Activated CD8-positive, alpha-beta memory T cell treated with anti-CD3 and anti-CD28 coated beads, Interleukin-2, amount 50 U/mL, for 24 hours (primary cell): ENCODE data around the gene RNH1.

Experiments
- DNase-seq: peaks from one replicate; pipeline ENCODE4 v3.0.0-alpha.2; 2020; ENCODE audit errors: extremely low read depth

RNH1 gene

DNA sequence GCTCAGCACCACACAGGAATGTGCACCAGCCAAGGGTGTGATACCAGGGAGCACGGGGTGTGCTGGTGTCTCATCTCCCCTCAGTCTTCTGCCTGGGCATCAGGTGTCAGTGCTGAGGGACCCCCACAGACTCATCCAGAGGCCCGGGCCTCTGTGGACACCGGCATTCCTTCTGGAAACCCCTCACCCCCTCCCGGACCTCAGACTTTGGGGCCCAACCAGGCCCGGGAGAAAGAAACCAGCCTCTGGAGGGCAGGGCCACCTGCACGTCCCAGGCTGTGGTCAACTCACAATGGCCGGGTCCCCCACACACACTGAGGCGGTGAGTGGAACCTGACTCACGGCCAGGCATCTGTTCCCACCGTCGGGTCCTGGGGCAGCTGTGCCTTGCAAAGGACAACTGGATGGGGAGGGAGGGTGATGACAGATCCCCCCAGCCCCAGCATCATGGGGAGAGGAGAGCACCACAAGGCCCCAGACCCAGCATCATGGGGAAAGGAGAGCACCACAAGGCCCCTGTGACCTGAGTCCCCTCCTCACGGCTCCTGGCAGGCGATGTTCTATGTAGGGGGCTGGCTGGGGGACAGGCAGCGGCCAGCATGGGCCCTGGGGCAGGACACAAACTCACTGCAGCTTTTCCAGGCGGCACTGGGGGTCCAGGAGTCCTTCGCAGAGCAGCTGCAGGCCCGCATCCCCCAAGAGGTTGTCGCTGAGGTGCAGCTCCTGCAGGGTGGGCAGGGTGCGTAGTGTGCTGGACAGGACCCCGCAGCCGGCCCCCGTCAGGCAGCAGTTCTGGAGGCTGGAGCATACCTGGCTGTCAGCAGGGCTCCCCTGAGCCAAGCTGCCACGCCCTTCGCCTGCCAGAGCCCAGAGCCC is 7.6 kb downstream of the RNH1 start:
- no peak for DNase-seq

DNA sequence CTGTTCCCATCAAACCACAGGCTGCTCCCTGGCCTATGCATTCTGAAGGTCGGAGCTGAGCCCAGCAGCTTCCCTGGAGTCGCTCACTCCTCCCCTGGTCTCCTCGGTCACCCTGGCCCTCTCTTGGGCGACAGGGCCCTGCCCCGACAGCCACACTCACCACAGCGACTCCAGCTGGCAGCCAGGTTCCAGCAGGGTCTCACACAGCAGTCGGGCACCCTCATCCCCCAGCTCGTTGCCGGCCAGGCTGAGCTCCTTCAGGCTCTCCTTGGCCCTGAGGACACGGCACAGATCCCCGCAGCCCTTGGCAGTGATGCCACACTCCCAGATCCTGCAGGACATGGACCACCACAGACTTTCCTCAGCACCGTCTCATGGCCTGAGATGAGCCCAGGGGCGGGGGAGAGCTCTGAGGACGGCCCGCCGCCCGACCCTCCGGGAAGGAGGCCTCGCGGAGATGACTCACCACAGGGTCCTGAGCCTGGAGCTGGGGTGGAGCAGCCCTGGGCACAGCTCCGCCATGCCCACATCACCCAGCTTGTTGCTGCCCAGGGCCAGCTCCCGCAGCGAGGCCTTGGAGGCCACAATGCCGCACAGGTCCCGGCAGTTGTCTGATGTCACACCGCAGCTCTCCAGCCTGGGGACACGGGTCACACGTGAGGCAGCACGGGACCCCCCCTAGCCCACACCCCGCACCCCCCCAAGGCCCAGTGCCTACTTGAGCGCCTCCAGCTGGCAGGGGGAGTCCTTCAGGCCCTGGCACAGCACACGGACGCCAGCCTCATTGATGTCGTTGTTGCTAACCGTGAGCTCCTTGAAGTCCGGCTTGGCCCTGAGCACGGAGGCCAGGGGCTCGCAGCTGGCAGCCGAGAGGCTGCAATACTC is 8.5 kb downstream of the RNH1 start:
- DNase-seq: no peak

DNA sequence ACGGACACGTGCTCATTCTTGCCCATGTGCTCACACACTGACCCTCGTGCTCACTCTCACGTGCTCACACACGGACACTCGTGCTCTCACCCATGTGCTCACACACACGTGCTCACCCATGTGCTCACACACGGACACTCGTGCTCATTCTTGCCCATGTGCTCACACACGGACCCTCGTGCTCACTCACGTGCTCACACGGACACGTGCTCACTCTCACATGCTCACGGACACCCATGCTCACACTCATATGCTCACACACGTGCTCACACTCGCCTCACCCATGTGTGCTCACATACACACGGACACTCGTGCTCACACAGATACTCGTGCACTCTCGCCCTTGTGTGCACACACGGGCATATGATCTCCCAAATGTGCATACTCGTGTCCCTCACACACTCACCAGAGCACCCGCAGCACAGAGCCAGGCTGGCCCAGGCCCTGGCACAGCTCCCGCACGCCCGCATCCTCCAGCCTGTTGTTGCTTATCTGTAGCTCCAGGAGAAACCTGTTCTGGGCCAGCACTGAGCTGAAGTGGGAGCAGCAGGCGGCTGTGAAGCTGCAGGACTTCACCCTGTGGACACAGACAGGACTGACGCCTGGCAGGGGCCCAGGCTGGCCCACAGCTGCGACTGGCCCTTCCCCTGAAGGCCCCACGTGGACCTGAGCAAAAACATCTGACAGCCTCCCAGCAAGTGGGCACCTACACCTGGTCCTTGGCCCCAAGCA is 9.3 kb downstream of the RNH1 start:
- no peak for DNase-seq

GRCh38 chr11:496834-497564 is 10.0 kb downstream of the RNH1 start:
- no peak for DNase-seq

DNA sequence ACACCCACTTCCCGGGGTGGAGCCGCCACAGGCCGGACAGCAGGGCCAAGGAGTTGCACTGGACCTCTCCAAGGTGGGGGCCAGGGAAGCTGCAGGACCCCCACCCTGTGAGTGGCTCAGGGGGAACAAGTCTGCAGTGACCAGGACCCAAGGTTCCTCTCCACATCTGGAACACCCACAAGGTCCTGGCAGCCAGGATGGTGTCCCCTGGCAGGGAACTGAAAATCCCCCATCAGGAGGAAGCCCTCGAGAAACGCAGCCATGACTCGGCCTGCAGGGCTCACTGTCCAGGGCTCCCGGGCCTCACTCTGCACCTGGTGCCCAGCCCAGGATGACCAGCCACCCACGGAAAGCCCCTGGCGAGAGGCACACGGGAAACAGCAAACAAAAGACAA is 11.5 kb downstream of the RNH1 start:
- DNase-seq: no peak

DNA sequence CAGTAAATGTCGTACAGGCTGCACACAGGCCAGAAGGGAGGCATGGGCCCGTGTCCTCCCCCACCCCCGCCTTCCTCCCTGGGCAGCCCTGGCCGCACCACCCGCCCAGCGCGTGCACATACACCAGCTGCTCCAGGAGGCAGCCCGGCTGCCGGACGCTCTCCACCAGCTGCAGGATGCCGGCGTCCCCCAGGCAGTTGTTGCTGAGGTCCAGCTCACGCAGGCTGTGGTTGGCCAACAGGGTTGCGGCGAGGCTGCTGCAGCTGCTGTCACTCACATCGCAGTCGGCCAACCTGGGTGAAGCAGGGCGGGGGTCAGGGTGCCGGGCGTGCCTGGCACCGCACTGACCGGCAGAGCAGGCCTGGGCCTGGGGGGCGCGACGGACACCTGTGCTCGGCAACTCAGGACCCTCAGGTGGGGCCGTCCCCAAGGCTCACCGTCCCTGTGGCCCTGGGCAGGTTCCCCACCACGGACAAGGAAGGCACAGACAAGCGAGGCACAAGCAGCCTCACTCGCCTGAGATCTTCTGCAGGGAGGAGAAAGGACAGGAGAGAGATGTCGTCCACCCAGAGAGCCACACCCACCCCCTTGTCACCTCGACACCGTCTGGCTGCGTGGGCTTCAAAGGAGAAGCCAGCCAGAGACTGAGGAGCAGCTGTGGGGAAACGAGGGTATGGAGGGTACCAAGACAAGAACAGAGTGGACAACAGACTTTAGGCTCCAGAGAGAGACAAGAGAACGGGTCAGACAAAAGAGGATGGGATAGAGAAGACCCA is 12.1 kb downstream of the RNH1 start:
- no peak for DNase-seq

DNA sequence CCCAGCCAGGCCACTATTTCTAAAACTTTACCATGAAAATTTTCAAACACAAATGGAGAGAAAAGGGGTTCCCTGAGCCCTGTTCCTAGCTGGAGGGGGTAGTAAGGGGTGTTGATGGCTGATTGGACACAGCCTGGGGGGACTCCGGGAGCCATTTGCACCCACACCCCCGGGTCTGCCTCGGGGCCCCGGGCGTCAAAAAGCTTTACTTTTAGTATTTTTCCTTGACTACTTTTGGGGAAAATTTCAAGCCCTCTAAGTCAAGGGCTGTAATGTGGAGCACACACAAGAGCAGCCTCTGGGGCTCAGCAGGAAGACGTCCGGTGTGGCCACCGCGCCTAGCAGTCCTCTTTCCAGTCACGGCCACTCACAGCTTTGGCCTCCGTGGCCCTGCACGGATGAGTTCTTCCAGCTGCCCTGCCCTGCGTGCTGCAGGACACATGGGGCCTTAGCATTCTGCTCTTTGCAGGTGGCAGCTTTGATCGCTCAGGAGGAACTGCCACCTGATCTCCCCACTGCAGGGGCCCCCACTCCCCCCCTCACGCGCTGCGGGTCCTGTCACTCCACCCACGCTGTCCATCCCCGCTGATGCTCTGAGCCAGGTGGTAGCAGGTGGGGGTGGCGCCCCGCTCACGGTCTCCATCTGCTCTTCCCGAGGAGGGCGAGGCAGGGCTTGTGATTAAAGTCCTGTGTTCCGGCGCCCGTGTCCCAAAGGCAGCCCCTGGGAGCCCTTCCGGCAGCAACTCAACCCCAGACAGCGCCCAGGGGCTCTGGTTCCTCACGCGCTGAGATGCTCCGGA is 14.4 kb downstream of the RNH1 start:
- DNase-seq: no peak

DNA sequence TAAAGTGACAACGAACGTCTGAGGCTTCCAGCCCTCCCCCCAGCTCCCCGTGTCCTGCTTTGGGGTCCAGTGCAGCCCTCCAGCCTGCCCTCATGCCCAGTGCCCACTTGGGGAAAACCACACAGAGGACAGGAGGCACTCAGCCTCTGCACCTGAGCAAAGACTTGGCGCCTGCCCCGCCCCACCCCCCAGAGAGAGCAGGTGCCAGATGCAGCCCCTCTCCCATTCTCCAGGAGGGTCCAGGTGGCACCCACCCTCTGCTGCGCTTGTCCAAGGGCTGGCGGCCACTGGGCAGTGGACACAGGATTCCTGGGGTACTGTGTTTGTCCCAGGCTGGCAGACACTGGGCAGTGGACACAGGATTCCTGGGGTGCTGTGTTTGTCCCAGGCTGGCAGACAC is 15.7 kb downstream of the RNH1 start:
- no peak for DNase-seq

- DNase-seq: no peak
Measured at GRCh38 chr11:490930-491260, 16.1 kb downstream of the RNH1 start.

DNA sequence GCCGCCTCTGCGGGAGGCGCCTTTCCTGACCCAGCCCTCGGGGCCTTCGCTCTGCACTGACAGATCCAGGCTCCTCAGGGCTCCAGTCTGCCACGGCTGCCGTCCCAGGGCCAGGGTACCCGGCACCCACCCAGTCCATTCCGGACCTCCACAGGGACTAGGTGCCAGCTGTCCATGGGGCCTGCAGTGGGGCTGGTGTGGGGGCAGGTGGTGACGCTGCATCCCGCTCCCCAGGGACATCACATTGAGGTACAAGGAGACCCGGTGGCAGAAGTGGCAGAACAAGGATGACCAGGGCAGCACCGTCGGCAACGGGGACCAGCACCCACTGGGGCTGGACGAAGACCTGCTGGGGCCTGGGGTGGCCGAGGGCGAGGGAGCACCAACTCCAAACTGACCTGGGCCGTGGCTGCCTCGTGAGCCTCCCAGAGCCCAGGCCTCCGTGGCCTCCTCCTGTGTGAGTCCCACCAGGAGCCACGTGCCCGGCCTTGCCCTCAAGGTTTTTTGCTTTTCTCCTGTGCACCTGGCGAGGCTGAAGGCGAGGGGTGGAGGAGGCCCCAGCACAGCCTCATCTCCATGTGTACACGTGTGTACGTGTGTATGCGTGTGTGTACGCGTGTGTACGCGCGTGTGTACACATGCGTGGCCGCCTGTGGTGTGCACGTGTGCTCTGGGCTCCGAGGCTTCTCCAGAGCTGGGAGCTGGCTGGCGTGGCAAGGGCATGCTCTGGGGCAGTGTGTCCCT is 16.7 kb downstream of the RNH1 start:
- DNase-seq: no peak

DNA sequence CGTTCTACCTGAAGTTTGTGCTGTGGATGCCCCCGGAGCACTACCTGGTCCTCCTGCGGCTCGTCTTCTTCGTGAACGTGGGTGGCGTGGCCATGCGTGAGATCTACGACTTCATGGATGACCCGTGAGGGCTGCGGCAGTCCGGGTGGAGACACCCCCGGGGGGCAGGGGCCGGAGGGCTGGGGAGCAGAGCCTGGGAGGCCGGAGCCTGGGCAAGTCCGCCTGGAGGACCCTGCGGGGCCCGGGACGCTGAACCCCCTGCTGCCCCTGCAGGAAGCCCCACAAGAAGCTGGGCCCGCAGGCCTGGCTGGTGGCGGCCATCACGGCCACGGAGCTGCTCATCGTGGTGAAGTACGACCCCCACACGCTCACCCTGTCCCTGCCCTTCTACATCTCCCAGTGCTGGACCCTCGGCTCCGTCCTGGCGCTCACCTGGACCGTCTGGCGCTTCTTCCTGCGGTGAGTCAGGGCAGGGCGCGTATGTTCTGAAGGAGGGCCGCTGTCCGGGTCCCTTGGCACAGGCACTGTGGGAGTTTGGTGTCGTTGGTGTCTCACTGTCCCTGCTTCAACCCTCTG is 17.3 kb downstream of the RNH1 start:
- no peak for DNase-seq

- DNase-seq: no peak
Measured at GRCh38 chr11:488992-489391, 18.1 kb downstream of the RNH1 start.

- DNase-seq: no peak
Measured at GRCh38 chr11:488579-488978, 18.5 kb downstream of the RNH1 start.

DNA sequence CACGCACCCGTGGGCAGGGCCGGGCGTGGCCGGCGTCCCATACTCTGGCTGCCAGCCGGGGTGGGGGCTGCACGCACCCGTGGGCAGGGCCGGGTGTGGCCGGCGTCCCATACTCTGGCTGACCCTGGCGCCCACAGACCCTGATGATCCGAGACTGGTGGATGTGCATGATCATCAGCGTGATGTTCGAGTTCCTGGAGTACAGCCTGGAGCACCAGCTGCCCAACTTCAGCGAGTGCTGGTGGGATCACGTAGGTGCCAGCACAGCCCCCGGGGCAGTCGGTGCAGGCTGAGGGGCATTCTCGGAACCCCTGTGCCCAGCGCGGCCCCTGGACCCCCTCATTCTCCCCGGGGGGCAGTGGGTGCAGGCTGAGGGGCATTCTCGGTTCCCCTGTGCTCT is 19.0 kb downstream of the RNH1 start:
- DNase-seq: no peak

DNA sequence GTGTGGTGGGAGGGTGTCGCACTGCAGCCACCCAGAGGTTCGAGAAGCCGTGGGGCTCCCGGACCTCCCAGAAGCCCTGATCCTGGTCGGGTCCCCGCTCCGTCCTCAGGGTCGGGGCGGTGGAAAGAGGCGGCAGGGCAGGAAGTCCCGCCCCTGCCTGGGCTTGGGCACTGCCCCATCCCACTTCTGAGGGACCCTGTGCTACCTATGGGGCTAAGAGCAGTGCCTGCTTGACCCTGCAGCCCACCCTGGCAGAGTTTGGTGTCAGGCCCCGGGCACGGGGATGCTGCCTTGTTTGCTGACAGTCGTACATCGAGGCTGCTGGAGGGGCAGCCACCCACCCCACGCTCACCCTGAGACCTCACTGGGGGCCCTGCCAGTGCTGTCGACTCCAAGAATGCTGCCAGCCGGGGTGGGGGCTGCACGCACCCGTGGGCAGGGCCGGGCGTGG is 19.4 kb downstream of the RNH1 start:
- DNase-seq: no peak

DNA sequence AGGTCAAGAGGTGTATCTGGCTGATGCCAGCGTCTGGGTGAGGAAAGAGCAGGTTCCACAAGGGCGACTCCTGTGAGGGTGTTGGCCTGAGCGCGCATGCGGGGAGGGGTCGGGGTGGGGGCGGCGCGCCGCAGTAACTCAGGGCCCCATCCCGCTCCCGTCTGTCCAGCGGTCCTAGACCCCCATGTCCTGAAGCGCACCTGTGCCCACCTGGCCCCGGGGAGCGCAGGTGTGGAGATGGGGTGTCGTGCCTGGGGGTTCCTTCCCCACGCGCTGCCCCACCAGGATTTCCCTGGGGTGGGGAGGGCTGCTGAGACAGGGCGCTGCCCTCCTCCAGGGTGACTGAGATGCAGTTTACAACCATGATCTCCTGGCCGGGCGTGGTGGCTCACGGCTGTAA is 20.9 kb downstream of the RNH1 start:
- DNase-seq: no peak

DNA sequence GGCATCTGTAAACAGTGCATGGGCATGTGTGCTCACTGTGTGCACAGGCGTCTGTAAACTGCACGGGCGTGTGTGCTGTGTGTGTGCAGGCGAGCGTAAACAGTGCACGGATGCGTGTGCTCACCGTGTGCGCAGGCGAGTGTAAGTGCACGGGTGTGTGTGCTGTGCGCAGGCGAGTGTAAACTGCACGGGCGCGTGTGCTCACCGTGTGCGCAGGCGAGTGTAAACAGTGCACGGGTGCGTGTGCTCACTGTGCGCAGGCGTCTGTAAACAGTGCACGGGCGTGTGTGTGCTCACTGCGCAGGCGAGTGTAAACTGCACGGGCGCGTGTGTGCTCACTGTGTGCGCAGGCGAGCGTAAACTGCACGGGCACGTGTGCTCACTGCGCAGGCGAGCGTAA is 22.4 kb downstream of the RNH1 start:
- no peak for DNase-seq

DNA sequence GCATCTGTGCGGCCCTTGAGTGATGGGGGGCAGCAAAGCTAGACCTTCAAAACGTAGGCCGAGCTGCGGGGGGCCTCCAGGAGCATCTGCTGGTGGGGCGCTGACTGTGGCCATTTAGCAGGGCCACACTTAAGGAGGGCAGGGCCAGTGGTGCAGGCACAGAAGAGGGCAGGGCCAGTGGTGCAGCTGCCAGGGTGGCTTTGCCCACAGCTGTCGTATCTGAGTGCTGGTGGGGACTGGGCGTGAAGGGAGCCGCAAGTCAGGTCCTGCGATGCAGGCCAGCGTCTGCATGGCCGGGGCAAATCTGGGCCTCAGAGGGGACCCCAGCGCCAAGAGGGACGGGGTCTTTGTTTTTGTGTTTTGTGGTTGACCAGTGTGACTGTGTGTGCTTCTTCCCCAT is 27.7 kb downstream of the RNH1 start:
- DNase-seq: no peak
